Ammon's horn (tissue), 1 donor: ENCODE measurements around the gene CGNL1.

Experiments
- DNase-seq: peaks from one replicate; pipeline ENCODE4 v3.0.0-alpha.2; 2016; ENCODE audit warnings: low spot score

The CGNL1 gene

DNA sequence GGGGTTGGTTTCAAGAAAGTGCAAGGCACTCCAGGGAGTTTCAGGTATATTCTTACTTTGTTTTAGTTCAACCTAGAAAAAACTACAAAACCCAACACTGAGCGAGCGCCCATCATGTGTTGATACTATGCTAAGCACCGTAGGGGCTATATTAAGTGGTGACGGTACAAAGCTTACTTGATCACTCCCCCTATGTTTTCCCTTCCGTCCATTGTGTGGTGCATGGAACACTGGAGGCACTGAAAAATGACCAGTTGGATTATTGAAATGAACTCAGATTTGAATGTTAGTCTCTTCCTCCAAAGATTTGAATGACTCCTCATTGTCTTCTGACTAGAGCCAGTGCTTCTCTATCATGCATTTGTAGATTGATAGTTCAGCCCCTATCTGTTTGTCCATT, 222.0 kb downstream of the CGNL1 start:
- DNase-seq, result no peak

DNA sequence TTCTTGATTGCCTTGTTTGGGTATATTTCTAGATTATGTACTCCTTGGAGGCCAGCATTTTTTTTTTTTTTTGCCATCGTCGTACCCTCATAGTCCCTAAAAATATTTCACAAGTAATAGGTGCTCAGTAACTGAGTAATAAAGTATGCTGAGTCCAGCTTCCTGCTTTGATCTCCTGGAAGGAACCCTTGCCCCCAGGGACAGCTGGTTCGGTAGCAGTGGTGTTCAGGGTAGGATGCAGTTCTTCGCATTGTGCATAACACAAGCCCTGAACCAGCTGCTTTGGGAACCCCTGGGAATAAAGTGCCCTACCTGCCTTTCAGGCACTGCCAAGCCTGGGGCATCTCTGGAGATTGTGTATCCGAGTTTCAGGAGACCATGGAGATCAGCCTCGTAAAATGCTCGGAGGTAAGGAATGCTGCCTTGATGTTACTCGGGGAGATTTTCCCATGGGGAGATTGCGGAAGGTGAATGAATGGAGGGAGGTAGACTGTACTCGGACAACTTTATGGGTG, 223.0 kb downstream of the CGNL1 start:
- no peak for DNase-seq

GRCh38 chr15:57600197-57600596, 223.9 kb downstream of the CGNL1 start:
- no peak for DNase-seq
